ENCODE measurements around the gene PASK. TPM values are rescaled to one million over a fixed set of nuclear protein-coding genes. Genes with fewer than 3 reads are reported as not detected.

The PASK gene
- total RNA-seq, 1 experiment from 2014 or later: 80.9 TPM

- no peak for TF ChIP-seq JAZF1 (CRISPR knock-in tag; IDR thresholded peaks at IDR 0.05)
- no peak for TF ChIP-seq ELF4 (CRISPR knock-in tag; IDR thresholded peaks at IDR 0.05; ENCODE audit: low read depth)
- no peak for TF ChIP-seq NR1H2 (CRISPR knock-in tag; IDR thresholded peaks at IDR 0.05)
- TF ChIP-seq, protein P1, sequence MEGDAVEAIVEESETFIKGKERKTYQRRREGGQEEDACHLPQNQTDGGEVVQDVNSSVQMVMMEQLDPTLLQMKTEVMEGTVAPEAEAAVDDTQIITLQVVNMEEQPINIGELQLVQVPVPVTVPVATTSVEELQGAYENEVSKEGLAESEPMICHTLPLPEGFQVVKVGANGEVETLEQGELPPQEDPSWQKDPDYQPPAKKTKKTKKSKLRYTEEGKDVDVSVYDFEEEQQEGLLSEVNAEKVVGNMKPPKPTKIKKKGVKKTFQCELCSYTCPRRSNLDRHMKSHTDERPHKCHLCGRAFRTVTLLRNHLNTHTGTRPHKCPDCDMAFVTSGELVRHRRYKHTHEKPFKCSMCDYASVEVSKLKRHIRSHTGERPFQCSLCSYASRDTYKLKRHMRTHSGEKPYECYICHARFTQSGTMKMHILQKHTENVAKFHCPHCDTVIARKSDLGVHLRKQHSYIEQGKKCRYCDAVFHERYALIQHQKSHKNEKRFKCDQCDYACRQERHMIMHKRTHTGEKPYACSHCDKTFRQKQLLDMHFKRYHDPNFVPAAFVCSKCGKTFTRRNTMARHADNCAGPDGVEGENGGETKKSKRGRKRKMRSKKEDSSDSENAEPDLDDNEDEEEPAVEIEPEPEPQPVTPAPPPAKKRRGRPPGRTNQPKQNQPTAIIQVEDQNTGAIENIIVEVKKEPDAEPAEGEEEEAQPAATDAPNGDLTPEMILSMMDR (IDR thresholded peaks at IDR 0.05): no peak
Measured at GRCh38 chr2:241177526-241178334, 28.5 kb upstream of the PASK start (continued).

GRCh38 chr2:241173557-241173956, 24.3 kb upstream of the PASK start:
- peaks cover 45% of the 10 kb centered on the region for H3K36me3 Mint-ChIP-seq
- ATAC-seq: no peak
- no peak for DNase-seq (ENCODE audit: low spot score)
- no peaks in the 10 kb centered on the region; the same call in 1 of the 2 replicates for H3K27me3 Mint-ChIP-seq (ENCODE audit: low read depth)
- no peak overlapping the region for H3K4me3 Mint-ChIP-seq
- no peaks in the 10 kb centered on the region for H3K4me1 Mint-ChIP-seq
- peaks cover 18% of the 10 kb centered on the region for H3K9me3 Mint-ChIP-seq
- TF ChIP-seq AR (CRISPR knock-in tag; IDR thresholded peaks at IDR 0.05): no peak
- TF ChIP-seq ZNF416 (CRISPR knock-in tag; IDR thresholded peaks at IDR 0.05): no peak
- TF ChIP-seq ETV6 (CRISPR knock-in tag; IDR thresholded peaks at IDR 0.05): no peak
- TF ChIP-seq CBFB (CRISPR knock-in tag; IDR thresholded peaks at IDR 0.05; ENCODE audit: low read depth): no peak
- no peak for TF ChIP-seq PRRX2 (CRISPR knock-in tag; IDR thresholded peaks at IDR 0.05)
- no peak for TF ChIP-seq EMX1 (CRISPR knock-in tag; IDR thresholded peaks at IDR 0.05)
- TF ChIP-seq, protein P2, sequence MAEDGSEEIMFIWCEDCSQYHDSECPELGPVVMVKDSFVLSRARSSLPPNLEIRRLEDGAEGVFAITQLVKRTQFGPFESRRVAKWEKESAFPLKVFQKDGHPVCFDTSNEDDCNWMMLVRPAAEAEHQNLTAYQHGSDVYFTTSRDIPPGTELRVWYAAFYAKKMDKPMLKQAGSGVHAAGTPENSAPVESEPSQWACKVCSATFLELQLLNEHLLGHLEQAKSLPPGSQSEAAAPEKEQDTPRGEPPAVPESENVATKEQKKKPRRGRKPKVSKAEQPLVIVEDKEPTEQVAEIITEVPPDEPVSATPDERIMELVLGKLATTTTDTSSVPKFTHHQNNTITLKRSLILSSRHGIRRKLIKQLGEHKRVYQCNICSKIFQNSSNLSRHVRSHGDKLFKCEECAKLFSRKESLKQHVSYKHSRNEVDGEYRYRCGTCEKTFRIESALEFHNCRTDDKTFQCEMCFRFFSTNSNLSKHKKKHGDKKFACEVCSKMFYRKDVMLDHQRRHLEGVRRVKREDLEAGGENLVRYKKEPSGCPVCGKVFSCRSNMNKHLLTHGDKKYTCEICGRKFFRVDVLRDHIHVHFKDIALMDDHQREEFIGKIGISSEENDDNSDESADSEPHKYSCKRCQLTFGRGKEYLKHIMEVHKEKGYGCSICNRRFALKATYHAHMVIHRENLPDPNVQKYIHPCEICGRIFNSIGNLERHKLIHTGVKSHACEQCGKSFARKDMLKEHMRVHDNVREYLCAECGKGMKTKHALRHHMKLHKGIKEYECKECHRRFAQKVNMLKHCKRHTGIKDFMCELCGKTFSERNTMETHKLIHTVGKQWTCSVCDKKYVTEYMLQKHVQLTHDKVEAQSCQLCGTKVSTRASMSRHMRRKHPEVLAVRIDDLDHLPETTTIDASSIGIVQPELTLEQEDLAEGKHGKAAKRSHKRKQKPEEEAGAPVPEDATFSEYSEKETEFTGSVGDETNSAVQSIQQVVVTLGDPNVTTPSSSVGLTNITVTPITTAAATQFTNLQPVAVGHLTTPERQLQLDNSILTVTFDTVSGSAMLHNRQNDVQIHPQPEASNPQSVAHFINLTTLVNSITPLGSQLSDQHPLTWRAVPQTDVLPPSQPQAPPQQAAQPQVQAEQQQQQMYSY (CRISPR knock-in tag; IDR thresholded peaks at IDR 0.05): no peak
- no peak for TF ChIP-seq TP53 (CRISPR knock-in tag; IDR thresholded peaks at IDR 0.05)
- no peak for TF ChIP-seq FOXJ3 (CRISPR knock-in tag; IDR thresholded peaks at IDR 0.05; ENCODE audit: borderline replicate concordance)
- no peak for TF ChIP-seq ZNF317 (CRISPR knock-in tag; IDR thresholded peaks at IDR 0.05; ENCODE audit: borderline replicate concordance, low read depth)
- TF ChIP-seq, protein P3, sequence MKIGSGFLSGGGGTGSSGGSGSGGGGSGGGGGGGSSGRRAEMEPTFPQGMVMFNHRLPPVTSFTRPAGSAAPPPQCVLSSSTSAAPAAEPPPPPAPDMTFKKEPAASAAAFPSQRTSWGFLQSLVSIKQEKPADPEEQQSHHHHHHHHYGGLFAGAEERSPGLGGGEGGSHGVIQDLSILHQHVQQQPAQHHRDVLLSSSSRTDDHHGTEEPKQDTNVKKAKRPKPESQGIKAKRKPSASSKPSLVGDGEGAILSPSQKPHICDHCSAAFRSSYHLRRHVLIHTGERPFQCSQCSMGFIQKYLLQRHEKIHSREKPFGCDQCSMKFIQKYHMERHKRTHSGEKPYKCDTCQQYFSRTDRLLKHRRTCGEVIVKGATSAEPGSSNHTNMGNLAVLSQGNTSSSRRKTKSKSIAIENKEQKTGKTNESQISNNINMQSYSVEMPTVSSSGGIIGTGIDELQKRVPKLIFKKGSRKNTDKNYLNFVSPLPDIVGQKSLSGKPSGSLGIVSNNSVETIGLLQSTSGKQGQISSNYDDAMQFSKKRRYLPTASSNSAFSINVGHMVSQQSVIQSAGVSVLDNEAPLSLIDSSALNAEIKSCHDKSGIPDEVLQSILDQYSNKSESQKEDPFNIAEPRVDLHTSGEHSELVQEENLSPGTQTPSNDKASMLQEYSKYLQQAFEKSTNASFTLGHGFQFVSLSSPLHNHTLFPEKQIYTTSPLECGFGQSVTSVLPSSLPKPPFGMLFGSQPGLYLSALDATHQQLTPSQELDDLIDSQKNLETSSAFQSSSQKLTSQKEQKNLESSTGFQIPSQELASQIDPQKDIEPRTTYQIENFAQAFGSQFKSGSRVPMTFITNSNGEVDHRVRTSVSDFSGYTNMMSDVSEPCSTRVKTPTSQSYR (CRISPR knock-in tag; IDR thresholded peaks at IDR 0.05): no peak
- no peak for TF ChIP-seq MLX (CRISPR knock-in tag; IDR thresholded peaks at IDR 0.05)
- TF ChIP-seq TEAD1 (CRISPR knock-in tag; IDR thresholded peaks at IDR 0.05): no peak
- ChIA-PET POLR2A (no interaction called here), CTCF (interaction anchor here (1.1 to 2.3 kb wide), 3 partner anchors 42 to 323 kb away, joined by 3 to 7 read pairs (median 4); no protein-coding TSS in a partner anchor)
- no peak overlapping the region for H3K27ac Mint-ChIP-seq
